SU-DHL-6 (cell line): ENCODE measurements around the gene NUDT13.

Experiments used
- EZH2phosphoT487 ChIP-seq: fragments of 200-600 bp; sonication (generic), shearing (Covaris generic); conservative IDR thresholded peaks from 2 replicates; pipeline ENCODE4 v1.6.1; 2018; ENCODE audit warnings: mild to moderate bottlenecking, antibody characterized with exemption, low read length, moderate library complexity, mixed read lengths
- TF ChIP-seq, protein P1 (sequence below): fragments of 200-600 bp; sonication (generic); IDR thresholded peaks from one replicate; pipeline ENCODE4 v1.5.1; 2017; ENCODE audit warnings: antibody characterized with exemption, mild to moderate bottlenecking, low read length, moderate library complexity; ENCODE audit not compliant: insufficient read depth, poor library complexity, severe bottlenecking

- TF ChIP-seq, protein P1, sequence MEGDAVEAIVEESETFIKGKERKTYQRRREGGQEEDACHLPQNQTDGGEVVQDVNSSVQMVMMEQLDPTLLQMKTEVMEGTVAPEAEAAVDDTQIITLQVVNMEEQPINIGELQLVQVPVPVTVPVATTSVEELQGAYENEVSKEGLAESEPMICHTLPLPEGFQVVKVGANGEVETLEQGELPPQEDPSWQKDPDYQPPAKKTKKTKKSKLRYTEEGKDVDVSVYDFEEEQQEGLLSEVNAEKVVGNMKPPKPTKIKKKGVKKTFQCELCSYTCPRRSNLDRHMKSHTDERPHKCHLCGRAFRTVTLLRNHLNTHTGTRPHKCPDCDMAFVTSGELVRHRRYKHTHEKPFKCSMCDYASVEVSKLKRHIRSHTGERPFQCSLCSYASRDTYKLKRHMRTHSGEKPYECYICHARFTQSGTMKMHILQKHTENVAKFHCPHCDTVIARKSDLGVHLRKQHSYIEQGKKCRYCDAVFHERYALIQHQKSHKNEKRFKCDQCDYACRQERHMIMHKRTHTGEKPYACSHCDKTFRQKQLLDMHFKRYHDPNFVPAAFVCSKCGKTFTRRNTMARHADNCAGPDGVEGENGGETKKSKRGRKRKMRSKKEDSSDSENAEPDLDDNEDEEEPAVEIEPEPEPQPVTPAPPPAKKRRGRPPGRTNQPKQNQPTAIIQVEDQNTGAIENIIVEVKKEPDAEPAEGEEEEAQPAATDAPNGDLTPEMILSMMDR: peak; percentile 34
- no peak for TF ChIP-seq EZH2phosphoT487
Measured at GRCh38 chr10:73096449-73097304, 13.6 kb upstream of the NUDT13 start, which contains the start of gene P4HA1.
